ENCODE measurements around the gene PALLD. TPM values are rescaled to one million over a fixed set of nuclear protein-coding genes. Genes with fewer than 3 reads are reported as not detected.

Gene PALLD
- total and polyA plus RNA-seq, 2 donors: 24.3 to 83.0 TPM

DNA sequence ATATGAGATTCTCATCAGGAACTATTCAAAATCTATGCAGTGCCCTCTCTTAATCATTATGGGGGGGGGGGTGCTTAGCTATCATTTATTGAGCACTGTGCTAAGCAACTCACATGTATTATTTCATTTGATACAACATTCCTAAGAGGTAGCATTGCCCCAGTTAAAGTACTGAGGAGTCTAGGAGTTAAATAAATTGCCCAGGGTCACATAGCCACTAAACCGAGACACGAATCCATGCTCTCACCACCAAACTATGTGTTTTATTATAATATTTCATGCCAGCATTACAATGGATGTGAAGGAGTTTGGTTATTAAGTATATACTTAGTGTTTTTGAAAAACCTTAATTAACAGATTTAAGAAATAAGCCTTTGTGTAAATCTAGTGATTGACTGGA lies 381.8 kb downstream of the PALLD start:
- Histone ChIP-seq H3K4me1 (ENCODE audit: control insufficient read depth in 2 of 2, insufficient read depth in 2 of 2, low read length in 2 of 2) (peaks cover 5 to 12% of the 10 kb centered on the region in 2 donors), H3K27ac (ENCODE audit: low read depth in 1 of 2, low read length in 1 of 2) (no peak overlapping the region), H3K36me3 (ENCODE audit: control insufficient read depth in 2 of 2, insufficient read depth in 2 of 2, low read length in 1 of 2) (no peaks in the 10 kb centered on the region), H3K9me3 (ENCODE audit: control insufficient read depth in 2 of 2, insufficient read depth in 1 of 2, low read length in 1 of 2) (no peaks in the 10 kb centered on the region), H3K27me3 (ENCODE audit: control insufficient read depth in 2 of 2, insufficient read depth in 1 of 2, low read length in 1 of 2) (peaks cover 0 to 10% of the 10 kb centered on the region in 2 donors), H3K4me3 (ENCODE audit: low read length in 2 of 2) (no peak overlapping the region)
- 96% methylated on average over 2 of the region's 2 CpGs for WGBS
- no peak for DNase-seq (ENCODE audit: low read depth in 6 of 9, low spot score in 9 of 9)

DNA sequence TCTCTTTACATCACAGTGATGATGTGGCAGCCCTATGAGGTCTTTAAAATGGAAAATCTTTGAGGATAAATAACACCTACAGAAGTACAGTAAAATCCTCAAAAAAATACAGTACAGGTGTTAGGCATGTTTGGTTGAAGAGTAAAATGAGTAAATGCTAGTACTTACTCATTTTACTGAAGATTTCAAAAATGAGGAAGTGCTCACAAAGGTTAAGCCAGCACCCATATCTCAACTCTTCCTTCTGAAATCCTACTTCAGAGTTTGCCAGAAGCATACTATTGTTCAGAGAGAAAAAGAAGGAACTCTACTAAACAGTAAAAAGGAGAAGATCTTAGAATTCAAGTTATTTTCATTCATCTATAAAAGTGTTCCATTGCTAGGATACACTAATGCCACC lies 382.3 kb downstream of the PALLD start:
- H3K9me3 ChIP-seq (ENCODE audit: control insufficient read depth in 2 of 2, insufficient read depth in 1 of 2, low read length in 1 of 2): no peaks in the 10 kb centered on the region
- H3K36me3 ChIP-seq (ENCODE audit: control insufficient read depth in 2 of 2, insufficient read depth in 2 of 2, low read length in 1 of 2): no peaks in the 10 kb centered on the region
- H3K27ac ChIP-seq (ENCODE audit: low read depth in 1 of 2, low read length in 1 of 2): no peak overlapping the region
- peak in 1 of 9 donors; percentile 26 for DNase-seq (ENCODE audit: low read depth in 6 of 9, low spot score in 9 of 9)
- H3K4me1 ChIP-seq (ENCODE audit: control insufficient read depth in 2 of 2, insufficient read depth in 2 of 2, low read length in 2 of 2): peaks cover 5 to 12% of the 10 kb centered on the region in 2 donors
- no peak overlapping the region for H3K4me3 ChIP-seq (ENCODE audit: low read length in 2 of 2)
- H3K27me3 ChIP-seq (ENCODE audit: control insufficient read depth in 2 of 2, insufficient read depth in 1 of 2, low read length in 1 of 2): peaks cover 0 to 10% of the 10 kb centered on the region in 2 donors

DNA sequence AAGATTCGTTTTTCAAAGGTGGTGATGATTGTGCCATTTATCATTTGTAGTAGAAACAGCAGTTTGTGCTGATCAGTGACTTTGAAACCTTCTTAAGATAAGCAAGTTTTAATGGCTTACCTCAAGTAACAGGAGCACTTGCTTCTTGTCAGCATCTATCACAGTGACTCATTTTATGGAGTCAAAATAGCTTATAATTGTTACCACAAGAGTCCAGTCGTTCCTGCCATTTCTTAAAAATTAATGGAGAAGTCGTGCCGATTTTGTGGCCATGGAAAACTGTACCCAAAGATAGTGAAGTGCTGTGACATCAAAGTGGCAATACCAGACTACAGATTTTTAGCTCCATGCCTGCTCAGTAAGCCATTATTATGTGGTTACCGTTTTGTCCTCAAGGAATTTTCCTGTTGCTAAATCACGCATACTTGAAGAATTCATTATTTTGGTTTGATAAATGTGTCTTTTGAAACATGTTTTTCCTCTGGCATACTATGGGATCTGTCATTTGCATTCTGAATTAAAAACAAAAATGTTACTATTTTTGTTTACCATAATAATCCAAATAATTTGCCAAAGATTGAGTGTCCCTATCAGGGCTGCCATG lies 383.3 kb downstream of the PALLD start:
- peaks cover 0 to 10% of the 10 kb centered on the region in 2 donors for H3K27me3 ChIP-seq (ENCODE audit: control insufficient read depth in 2 of 2, insufficient read depth in 1 of 2, low read length in 1 of 2)
- H3K4me1 ChIP-seq (ENCODE audit: control insufficient read depth in 2 of 2, insufficient read depth in 2 of 2, low read length in 2 of 2): peaks cover 5 to 12% of the 10 kb centered on the region in 2 donors
- no peak overlapping the region for H3K27ac ChIP-seq (ENCODE audit: low read depth in 1 of 2, low read length in 1 of 2)
- no peaks in the 10 kb centered on the region for H3K9me3 ChIP-seq (ENCODE audit: control insufficient read depth in 2 of 2, insufficient read depth in 1 of 2, low read length in 1 of 2)
- H3K36me3 ChIP-seq (ENCODE audit: control insufficient read depth in 2 of 2, insufficient read depth in 2 of 2, low read length in 1 of 2): no peaks in the 10 kb centered on the region
- H3K4me3 ChIP-seq (ENCODE audit: low read length in 2 of 2): no peak overlapping the region
- DNase-seq (ENCODE audit: low read depth in 6 of 9, low spot score in 9 of 9): no peak
- WGBS: 93% methylated on average over 6 of the region's 6 CpGs

DNA sequence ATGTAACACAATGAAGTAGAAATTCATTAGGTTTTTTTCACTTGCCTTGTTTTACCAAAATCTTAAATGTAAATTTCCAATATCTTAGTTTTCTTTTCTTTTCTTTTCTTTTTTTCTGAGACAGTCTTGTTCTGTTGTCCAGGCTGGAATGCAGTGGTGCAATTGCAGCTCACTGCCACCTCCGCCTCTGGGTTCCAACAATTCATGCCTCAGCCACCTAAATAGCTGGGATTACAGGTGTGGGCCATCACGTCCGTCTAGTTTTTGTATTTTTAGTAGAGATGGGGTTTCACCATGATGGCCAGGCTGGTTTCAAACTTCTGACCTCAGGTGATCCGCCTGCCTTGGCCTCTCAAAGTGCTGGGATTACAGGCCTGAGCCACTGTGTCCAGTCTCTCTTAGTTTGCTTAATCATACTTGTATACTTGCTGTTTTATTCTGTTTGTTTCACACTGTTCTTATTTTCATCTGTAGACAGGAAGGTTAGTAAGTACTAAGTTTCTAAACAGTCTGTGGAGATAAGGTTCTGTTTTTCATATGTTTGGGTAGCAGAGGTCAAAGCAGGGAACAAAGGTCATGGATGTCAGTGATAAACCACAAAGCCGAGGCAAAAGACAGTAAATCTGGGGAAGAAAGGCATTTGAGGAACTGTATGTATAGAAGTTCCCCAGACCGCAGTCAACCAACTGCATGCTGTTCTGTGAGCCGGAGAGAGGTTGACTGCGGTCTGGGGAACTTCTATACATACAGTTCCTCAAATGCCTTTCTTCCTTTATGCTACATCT lies 384.2 kb downstream of the PALLD start:
- H3K4me1 ChIP-seq (ENCODE audit: control insufficient read depth in 2 of 2, insufficient read depth in 2 of 2, low read length in 2 of 2): peaks cover 5 to 12% of the 10 kb centered on the region in 2 donors
- no peak overlapping the region for H3K4me3 ChIP-seq (ENCODE audit: low read length in 2 of 2)
- no peaks in the 10 kb centered on the region for H3K9me3 ChIP-seq (ENCODE audit: control insufficient read depth in 2 of 2, insufficient read depth in 1 of 2, low read length in 1 of 2)
- peaks cover 0 to 10% of the 10 kb centered on the region in 2 donors for H3K27me3 ChIP-seq (ENCODE audit: control insufficient read depth in 2 of 2, insufficient read depth in 1 of 2, low read length in 1 of 2)
- no peak overlapping the region for H3K27ac ChIP-seq (ENCODE audit: low read depth in 1 of 2, low read length in 1 of 2)
- DNase-seq (ENCODE audit: low read depth in 6 of 9, low spot score in 9 of 9): peak in 3 of 9 donors; percentile 4 to 43 (median 13)
- H3K36me3 ChIP-seq (ENCODE audit: control insufficient read depth in 2 of 2, insufficient read depth in 2 of 2, low read length in 1 of 2): no peaks in the 10 kb centered on the region
- WGBS: 54% methylated on average over 8 of the region's 8 CpGs

DNA sequence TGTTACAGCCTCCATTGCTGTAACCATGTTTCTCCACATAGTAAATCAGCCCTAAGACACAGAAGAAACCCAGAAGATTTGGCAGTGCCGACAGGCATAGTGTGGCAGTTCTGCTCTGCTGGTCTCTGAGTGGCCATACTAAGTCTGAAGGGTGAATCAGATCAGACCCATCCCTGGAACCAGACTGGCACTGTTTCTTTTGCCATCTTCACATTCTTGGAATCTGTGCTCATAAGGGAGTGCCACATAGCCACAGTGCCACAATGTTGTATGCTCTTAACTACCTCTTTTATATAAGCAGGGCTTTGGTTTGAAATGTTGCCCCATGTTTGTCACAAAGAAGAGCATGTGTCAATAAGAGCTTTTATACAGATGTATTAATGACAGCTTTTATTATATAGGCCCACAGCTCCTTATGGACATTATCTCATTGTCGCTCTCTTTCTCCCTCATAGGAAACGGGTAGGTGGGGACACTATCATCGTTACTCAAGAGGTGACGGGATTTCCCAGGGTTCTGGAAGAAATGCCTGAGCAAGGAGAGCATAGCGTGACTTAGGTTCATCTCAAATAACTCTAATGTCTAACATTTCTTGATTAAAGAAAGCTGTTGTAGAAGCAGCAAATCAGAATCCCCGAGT lies 385.0 kb downstream of the PALLD start:
- Histone ChIP-seq H3K4me3 (ENCODE audit: low read length in 2 of 2) (no peak overlapping the region), H3K4me1 (ENCODE audit: control insufficient read depth in 2 of 2, insufficient read depth in 2 of 2, low read length in 2 of 2) (peaks cover 5 to 12% of the 10 kb centered on the region in 2 donors), H3K27me3 (ENCODE audit: control insufficient read depth in 2 of 2, insufficient read depth in 1 of 2, low read length in 1 of 2) (peaks cover 0 to 10% of the 10 kb centered on the region in 2 donors), H3K27ac (ENCODE audit: low read depth in 1 of 2, low read length in 1 of 2) (no peak overlapping the region), H3K9me3 (ENCODE audit: control insufficient read depth in 2 of 2, insufficient read depth in 1 of 2, low read length in 1 of 2) (no peaks in the 10 kb centered on the region), H3K36me3 (ENCODE audit: control insufficient read depth in 2 of 2, insufficient read depth in 2 of 2, low read length in 1 of 2) (no peaks in the 10 kb centered on the region)
- WGBS: 88% methylated on average over 7 of the region's 7 CpGs
- DNase-seq (ENCODE audit: low read depth in 6 of 9, low spot score in 9 of 9): no peak

DNA sequence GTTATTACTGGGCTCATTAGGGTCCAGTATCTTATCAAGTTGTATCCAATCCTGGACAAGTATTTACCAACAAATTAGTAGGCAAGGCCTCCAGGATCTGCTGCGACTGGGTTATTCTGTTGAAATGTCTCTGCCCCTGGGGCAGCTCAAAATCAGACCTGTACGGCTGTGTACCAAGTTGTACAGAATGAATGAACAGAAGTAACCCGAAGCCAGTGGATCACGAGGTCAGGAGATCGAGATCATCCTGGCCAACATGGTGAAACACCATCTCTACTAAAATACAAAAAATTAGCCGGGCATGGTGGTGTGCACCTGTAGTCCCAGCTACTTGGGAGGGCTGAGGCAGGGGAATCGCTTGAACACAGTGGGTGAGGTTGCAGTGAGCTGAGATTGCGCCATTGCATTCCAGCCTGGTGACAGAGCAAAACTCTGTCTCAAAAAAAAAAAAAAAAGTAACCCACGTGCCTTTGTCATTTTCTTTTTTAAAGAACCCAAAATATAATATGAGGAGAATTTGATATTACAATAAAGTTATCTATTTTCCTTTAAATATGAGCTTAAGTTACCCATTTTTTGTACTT lies 385.9 kb downstream of the PALLD start:
- no peak overlapping the region for H3K27ac ChIP-seq (ENCODE audit: low read depth in 1 of 2, low read length in 1 of 2)
- no peaks in the 10 kb centered on the region for H3K9me3 ChIP-seq (ENCODE audit: control insufficient read depth in 2 of 2, insufficient read depth in 1 of 2, low read length in 1 of 2)
- H3K4me1 ChIP-seq (ENCODE audit: control insufficient read depth in 2 of 2, insufficient read depth in 2 of 2, low read length in 2 of 2): peaks cover 3 to 8% of the 10 kb centered on the region in 2 donors
- H3K36me3 ChIP-seq (ENCODE audit: control insufficient read depth in 2 of 2, insufficient read depth in 2 of 2, low read length in 1 of 2): no peaks in the 10 kb centered on the region
- no peak for DNase-seq (ENCODE audit: low read depth in 6 of 9, low spot score in 9 of 9)
- WGBS: 90% methylated on average over 9 of the region's 9 CpGs
- peaks cover 0 to 6% of the 10 kb centered on the region in 2 donors for H3K27me3 ChIP-seq (ENCODE audit: control insufficient read depth in 2 of 2, insufficient read depth in 1 of 2, low read length in 1 of 2)
- no peak overlapping the region for H3K4me3 ChIP-seq (ENCODE audit: low read length in 2 of 2)

DNA sequence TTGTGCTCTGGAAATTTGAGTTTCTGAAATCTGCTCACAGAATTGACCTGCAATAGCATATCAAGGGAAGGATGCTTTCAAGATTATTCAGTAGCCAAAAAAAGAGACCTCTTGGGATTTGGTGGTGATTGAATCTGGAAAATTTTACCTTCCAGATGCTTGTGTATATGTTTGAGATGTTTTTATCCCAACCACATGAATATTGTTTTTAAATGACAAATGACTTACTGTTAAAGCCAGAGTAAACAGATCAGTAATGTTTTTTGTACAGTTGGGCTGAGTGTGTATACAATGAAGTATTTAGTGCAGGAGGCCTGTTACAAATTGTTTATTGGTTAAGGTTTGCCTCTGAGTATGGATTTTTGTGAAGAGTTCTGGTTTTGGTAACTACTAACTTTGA lies 386.7 kb downstream of the PALLD start:
- Histone ChIP-seq H3K36me3 (ENCODE audit: control insufficient read depth in 2 of 2, insufficient read depth in 2 of 2, low read length in 1 of 2) (no peaks in the 10 kb centered on the region), H3K4me1 (ENCODE audit: control insufficient read depth in 2 of 2, insufficient read depth in 2 of 2, low read length in 2 of 2) (peaks cover 0 to 6% of the 10 kb centered on the region in 2 donors), H3K9me3 (ENCODE audit: control insufficient read depth in 2 of 2, insufficient read depth in 1 of 2, low read length in 1 of 2) (no peaks in the 10 kb centered on the region), H3K4me3 (ENCODE audit: low read length in 2 of 2) (no peak overlapping the region), H3K27me3 (ENCODE audit: control insufficient read depth in 2 of 2, insufficient read depth in 1 of 2, low read length in 1 of 2) (peaks cover 0 to 2% of the 10 kb centered on the region in 2 donors), H3K27ac (ENCODE audit: low read depth in 1 of 2, low read length in 1 of 2) (no peak overlapping the region)
- no peak for DNase-seq (ENCODE audit: low read depth in 6 of 9, low spot score in 9 of 9)

DNA sequence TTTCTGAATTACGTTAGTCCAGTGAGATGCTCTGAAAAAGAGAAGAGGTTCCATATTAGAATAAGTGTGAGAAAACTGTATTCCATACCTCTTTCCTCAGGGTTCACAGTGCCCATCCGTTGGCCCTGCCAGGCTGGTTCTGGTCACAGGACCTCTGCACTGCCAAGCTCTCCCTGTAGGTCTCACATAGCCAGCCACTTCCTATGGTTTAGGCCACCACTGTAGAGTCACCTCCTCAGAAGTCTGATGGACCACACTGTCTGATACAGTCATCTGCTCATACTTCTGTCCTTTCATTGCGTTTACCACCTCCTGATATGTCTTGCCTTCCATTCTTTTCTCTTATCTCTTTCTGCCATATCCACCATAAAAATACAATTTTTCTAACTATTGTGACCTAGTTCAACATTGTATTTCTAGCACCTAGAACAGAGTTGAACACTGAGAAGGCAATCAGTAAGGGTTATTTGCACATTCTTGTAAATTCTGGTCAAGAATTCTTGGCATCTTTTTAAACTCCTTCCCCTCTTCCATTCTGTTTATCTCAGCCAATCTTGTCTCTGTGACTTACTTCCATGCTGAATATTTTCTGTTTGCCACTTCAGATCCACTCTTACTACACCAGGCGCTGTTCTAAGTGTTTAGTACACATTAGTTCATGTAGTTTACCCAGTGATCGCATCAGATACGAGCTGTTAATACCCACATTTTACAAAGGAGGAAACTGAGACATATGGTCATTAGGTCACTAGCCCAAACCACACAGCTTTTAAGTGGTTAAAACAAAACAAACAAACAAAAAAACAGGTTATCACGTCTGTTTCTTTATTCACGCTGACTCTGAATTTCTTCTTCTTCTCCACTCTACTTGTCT lies 387.6 kb downstream of the PALLD start:
- Histone ChIP-seq H3K4me3 (ENCODE audit: low read length in 2 of 2) (no peak overlapping the region), H3K36me3 (ENCODE audit: control insufficient read depth in 2 of 2, insufficient read depth in 2 of 2, low read length in 1 of 2) (no peaks in the 10 kb centered on the region), H3K27me3 (ENCODE audit: control insufficient read depth in 2 of 2, insufficient read depth in 1 of 2, low read length in 1 of 2) (no peaks in the 10 kb centered on the region), H3K27ac (ENCODE audit: low read depth in 1 of 2, low read length in 1 of 2) (no peak overlapping the region), H3K4me1 (ENCODE audit: control insufficient read depth in 2 of 2, insufficient read depth in 2 of 2, low read length in 2 of 2) (peaks cover 0 to 6% of the 10 kb centered on the region in 2 donors), H3K9me3 (ENCODE audit: control insufficient read depth in 2 of 2, insufficient read depth in 1 of 2, low read length in 1 of 2) (no peaks in the 10 kb centered on the region)
- no peak for DNase-seq (ENCODE audit: low read depth in 6 of 9, low spot score in 9 of 9)
- 90% methylated on average over 8 of the region's 8 CpGs for WGBS
